SU-DHL-6 (cell line): Measurements from ENCODE around the gene RBM22.

Experiments
- H2AFZ ChIP-seq: fragments of 200-600 bp; sonication (generic); 2 replicates; pipeline ENCODE4 v1.6.1; 2014; ENCODE audit warnings: low read depth, mild to moderate bottlenecking, moderate library complexity, mixed read lengths, antibody characterized with exemption, low read length; ENCODE audit not compliant: severe bottlenecking
- H3F3A ChIP-seq: fragments of 200-600 bp; shearing (Covaris generic); 2 replicates; pipeline ENCODE4 v1.6.0; 2016; ENCODE audit warnings: antibody characterized with exemption, mild to moderate bottlenecking; ENCODE audit not compliant: insufficient read depth
- H3K27ac ChIP-seq: fragments of 200-600 bp; sonication (generic); 2 replicates; pipeline ENCODE4 v1.5.1; 2016; ENCODE audit warnings: low read depth, mild to moderate bottlenecking, low read length, moderate library complexity, mixed read lengths
- H3K27me3 ChIP-seq: fragments of 200-600 bp; sonication (generic), shearing (Covaris generic); 2 replicates; pipeline ENCODE4 v1.6.0; 2014; ENCODE audit warnings: mild to moderate bottlenecking, low read length
- H3K36me3 ChIP-seq: fragments of 200-600 bp; sonication (generic); 2 replicates; pipeline ENCODE4 v1.6.1; 2014; ENCODE audit warnings: mild to moderate bottlenecking, low read length, mixed read lengths
- H3K4me2 ChIP-seq: fragments of 300-600, 200-600 bp; shearing (Covaris generic), sonication (generic); 2 replicates; pipeline ENCODE4 v1.6.0; 2014; ENCODE audit warnings: low read length, low read depth, mild to moderate bottlenecking; ENCODE audit not compliant: poor library complexity, severe bottlenecking
- H3K4me3 ChIP-seq: fragments of 200-600 bp; sonication (generic); 2 replicates; pipeline ENCODE4 v1.5.1; 2014; ENCODE audit warnings: antibody characterized with exemption, low read length, mild to moderate bottlenecking, mixed read lengths; ENCODE audit not compliant: insufficient read depth, poor library complexity, severe bottlenecking
- H3K79me2 ChIP-seq: fragments of 200-600 bp; sonication (generic); 2 replicates; pipeline ENCODE4 v1.6.1; 2014; ENCODE audit warnings: mild to moderate bottlenecking, low read length, moderate library complexity; ENCODE audit not compliant: insufficient read depth
- H3K9ac ChIP-seq: fragments of 200-600 bp; sonication (generic); 2 replicates; pipeline ENCODE4 v1.7.0; 2014; ENCODE audit warnings: mild to moderate bottlenecking, low read length
- H3K9me2 ChIP-seq: fragments of 200-600 bp; sonication (generic); replicated peaks from 2 replicates; pipeline ENCODE4 v1.6.1; 2014; ENCODE audit warnings: low read length; ENCODE audit not compliant: insufficient read depth
- H3K9me3 ChIP-seq: fragments of 200-600 bp; sonication (generic); 2 replicates; pipeline ENCODE4 v1.6.1; 2014; ENCODE audit warnings: low read length, mixed read lengths; ENCODE audit not compliant: insufficient read depth
- H4K20me1 ChIP-seq: fragments of 200-600 bp; sonication (generic); 2 replicates; pipeline ENCODE4 v1.6.1; 2014; ENCODE audit warnings: low read depth, mild to moderate bottlenecking, antibody characterized with exemption, low read length, moderate library complexity, mixed read lengths
- CTCF ChIP-seq: fragments of 200-600 bp; sonication (generic); IDR thresholded peaks from one replicate; pipeline ENCODE4 v1.5.1; 2017; ENCODE audit warnings: antibody characterized with exemption, mild to moderate bottlenecking, low read length, moderate library complexity; ENCODE audit not compliant: insufficient read depth, poor library complexity, severe bottlenecking
- EZH2phosphoT487 ChIP-seq: fragments of 200-600 bp; sonication (generic), shearing (Covaris generic); conservative IDR thresholded peaks from 2 replicates; pipeline ENCODE4 v1.6.1; 2018; ENCODE audit warnings: mild to moderate bottlenecking, antibody characterized with exemption, low read length, moderate library complexity, mixed read lengths

The RBM22 gene

GRCh38 chr5:150649108-150650020, 51.5 kb downstream of the RBM22 start:
- H3K79me2 ChIP-seq: no peaks in the 10 kb centered on the region
- H3K9me3 ChIP-seq: no peaks in the 10 kb centered on the region
- no peaks in the 10 kb centered on the region for H4K20me1 ChIP-seq
- no peaks in the 10 kb centered on the region for H3K9me2 ChIP-seq
- no peak overlapping the region for H3K4me2 ChIP-seq
- no peaks in the 10 kb centered on the region for H3K27me3 ChIP-seq
- no peak overlapping the region for H3K9ac ChIP-seq
- no peaks in the 10 kb centered on the region for H3K36me3 ChIP-seq
- TF ChIP-seq CTCF (no peak), EZH2phosphoT487 (no peak)
- H2AFZ ChIP-seq: no peak overlapping the region
- no peak overlapping the region for H3K27ac ChIP-seq
- no peaks in the 10 kb centered on the region for H3F3A ChIP-seq
- no peak overlapping the region for H3K4me3 ChIP-seq

GRCh38 chr5:150648294-150649107, 52.4 kb downstream of the RBM22 start:
- no peaks in the 10 kb centered on the region for H3K9me3 ChIP-seq
- H4K20me1 ChIP-seq: no peaks in the 10 kb centered on the region
- H3K27me3 ChIP-seq: no peaks in the 10 kb centered on the region
- no peaks in the 10 kb centered on the region for H3F3A ChIP-seq
- H3K9me2 ChIP-seq: no peaks in the 10 kb centered on the region
- H3K36me3 ChIP-seq: no peaks in the 10 kb centered on the region
- no peak overlapping the region for H3K4me2 ChIP-seq
- no peak overlapping the region for H3K27ac ChIP-seq
- no peak overlapping the region for H3K4me3 ChIP-seq
- H3K79me2 ChIP-seq: no peaks in the 10 kb centered on the region
- no peak overlapping the region for H3K9ac ChIP-seq
- no peak overlapping the region for H2AFZ ChIP-seq
- TF ChIP-seq EZH2phosphoT487: no peak
- TF ChIP-seq CTCF: no peak

- H3K9me2 ChIP-seq: no peaks in the 10 kb centered on the region
- no peak overlapping the region for H3K4me2 ChIP-seq
- H3K9me3 ChIP-seq: no peaks in the 10 kb centered on the region
- no peaks in the 10 kb centered on the region for H3K36me3 ChIP-seq
- H3K27ac ChIP-seq: no peak overlapping the region
- no peak overlapping the region for H2AFZ ChIP-seq
- no peak for TF ChIP-seq CTCF
- TF ChIP-seq EZH2phosphoT487: no peak
- no peaks in the 10 kb centered on the region for H3K27me3 ChIP-seq
- no peak overlapping the region for H3K4me3 ChIP-seq
- no peak overlapping the region for H3K9ac ChIP-seq
- no peaks in the 10 kb centered on the region for H3K79me2 ChIP-seq
- H3F3A ChIP-seq: no peaks in the 10 kb centered on the region
- no peaks in the 10 kb centered on the region for H4K20me1 ChIP-seq
Measured at GRCh38 chr5:150647275-150648251, 53.3 kb downstream of the RBM22 start.
